AG09309 (cell line): ENCODE measurements around the gene ADAMTS12.
"Not testable (repeated sequence)": the region's sequence is repeated elsewhere in the genome, so short reads cannot be mapped to it uniquely, and the experiment has no call there.

Experiments
- DNase-seq: peaks from one replicate; pipeline ENCODE4 v3.0.0-alpha.2; 2010; ENCODE audit warnings: low read depth
- H3K4me3 ChIP-seq: 2 replicates; pipeline ENCODE4 v1.5.1; 2011; ENCODE audit warnings: mild to moderate bottlenecking, low read depth, low read length, moderate library complexity; ENCODE audit not compliant: control insufficient read depth
- CTCF ChIP-seq: IDR thresholded peaks from 2 replicates; pipeline ENCODE4 v1.5.1; 2011; ENCODE audit warnings: mild to moderate bottlenecking, low read depth, low read length, inconsistent platforms; ENCODE audit not compliant: insufficient read depth, control insufficient read depth; ENCODE audit errors: missing control alignments

ADAMTS12 gene

GRCh38 chr5:33867241-33867640 lies 24.5 kb downstream of the ADAMTS12 start:
- H3K4me3 ChIP-seq, result no peak overlapping the region
- no peak for TF ChIP-seq CTCF
- DNase-seq, result no peak

- not testable (repeated sequence) for DNase-seq, H3K4me3 ChIP-seq
These were observed 32.6 kb downstream of the ADAMTS12 start for GRCh38 chr5:33859177-33859576.

- no peak for TF ChIP-seq CTCF
- DNase-seq, result no peak
- H3K4me3 ChIP-seq, result no peak overlapping the region
These were observed 34.8 kb downstream of the ADAMTS12 start for GRCh38 chr5:33857037-33857436.

- DNase-seq, result no peak
- no peak for TF ChIP-seq CTCF
- no peak overlapping the region for H3K4me3 ChIP-seq
These were observed 36.4 kb downstream of the ADAMTS12 start for GRCh38 chr5:33855396-33855795.

- no peak for TF ChIP-seq CTCF
- peak; percentile 45 for DNase-seq
- H3K4me3 ChIP-seq, result no peak overlapping the region
These were observed 37.0 kb downstream of the ADAMTS12 start for GRCh38 chr5:33854733-33855151.

GRCh38 chr5:33852837-33853236 lies 39.0 kb downstream of the ADAMTS12 start:
- no peak overlapping the region for H3K4me3 ChIP-seq
- no peak for TF ChIP-seq CTCF

GRCh38 chr5:33852319-33852718 lies 39.5 kb downstream of the ADAMTS12 start:
- H3K4me3 ChIP-seq, result no peak overlapping the region
- TF ChIP-seq CTCF, result no peak
- DNase-seq, result no peak

More at GRCh38 chr5:33852837-33853236, 39.0 kb downstream of the ADAMTS12 start:
- DNase-seq, result no peak

- TF ChIP-seq CTCF, result no peak
- no peak for DNase-seq
- H3K4me3 ChIP-seq, result no peak overlapping the region
These were observed 41.6 kb downstream of the ADAMTS12 start for GRCh38 chr5:33850100-33850594.
